Measurements from ENCODE around the gene YPEL3. TPM values are rescaled to one million over a fixed set of nuclear protein-coding genes. Genes with fewer than 3 reads are reported as not detected.

Gene YPEL3
- total RNA-seq, 1 experiment from 2014 or later = 52.7 TPM

DNA sequence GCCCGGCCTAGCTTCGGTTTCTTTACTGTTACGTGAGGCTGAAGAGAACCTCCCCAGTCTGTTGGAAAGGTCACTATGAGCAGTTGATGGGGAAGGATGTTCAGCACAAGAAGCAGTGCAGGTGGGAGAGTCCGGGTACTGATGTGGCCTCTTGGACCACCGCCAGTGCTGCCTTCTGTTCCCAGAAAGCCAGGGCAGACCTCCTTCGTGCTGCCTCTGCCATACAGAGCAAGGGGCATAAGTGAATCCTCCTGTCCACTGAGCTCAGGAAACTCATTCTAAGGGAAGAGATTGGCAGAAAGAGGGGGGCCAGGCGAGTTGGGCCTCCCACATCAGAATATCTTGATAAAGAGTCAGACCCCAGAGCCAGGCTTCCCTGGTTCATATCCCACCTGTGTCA, 16.5 kb downstream of the YPEL3 start:
- Mint-ChIP-seq H3K27me3 (ENCODE audit: low read depth) (no peaks in the 10 kb centered on the region), H3K27ac (0 out of 2 replicates have a peak overlapping the region, but pooled peaks have one; percentile 23), H3K36me3 (peaks cover 59% of the 10 kb centered on the region), H3K9me3 (no peaks in the 10 kb centered on the region), H3K4me3 (no peak overlapping the region), H3K4me1 (peaks cover 22% of the 10 kb centered on the region)
- ATAC-seq = no peak
- DNase-seq (ENCODE audit: low spot score) = no peak
- ChIA-PET POLR2A (no interaction called here), CTCF (interaction anchor here (0.6 to 1.6 kb wide), 5 partner anchors 11 to 108 kb away, joined by 3 to 11 read pairs (median 5); partner anchors contain the start of gene TBX6)
- TF ChIP-seq IRF2 (CRISPR knock-in tag; IDR thresholded peaks at IDR 0.05; ENCODE audit: borderline replicate concordance, low read depth) = no peak
- TF ChIP-seq ZBTB21 (CRISPR knock-in tag; IDR thresholded peaks at IDR 0.05; ENCODE audit: borderline replicate concordance) = no peak
- no peak for TF ChIP-seq CREB1 (CRISPR knock-in tag; IDR thresholded peaks at IDR 0.05)
- no peak for TF ChIP-seq FOXP1 (CRISPR knock-in tag; IDR thresholded peaks at IDR 0.05; ENCODE audit: borderline replicate concordance)
- TF ChIP-seq HMGA2 (CRISPR knock-in tag; IDR thresholded peaks at IDR 0.05) = no peak
- TF ChIP-seq AFF4 (CRISPR knock-in tag; IDR thresholded peaks at IDR 0.05; ENCODE audit: borderline replicate concordance) = no peak
- TF ChIP-seq CBFB (CRISPR knock-in tag; IDR thresholded peaks at IDR 0.05; ENCODE audit: low read depth) = no peak
- TF ChIP-seq, protein P1, sequence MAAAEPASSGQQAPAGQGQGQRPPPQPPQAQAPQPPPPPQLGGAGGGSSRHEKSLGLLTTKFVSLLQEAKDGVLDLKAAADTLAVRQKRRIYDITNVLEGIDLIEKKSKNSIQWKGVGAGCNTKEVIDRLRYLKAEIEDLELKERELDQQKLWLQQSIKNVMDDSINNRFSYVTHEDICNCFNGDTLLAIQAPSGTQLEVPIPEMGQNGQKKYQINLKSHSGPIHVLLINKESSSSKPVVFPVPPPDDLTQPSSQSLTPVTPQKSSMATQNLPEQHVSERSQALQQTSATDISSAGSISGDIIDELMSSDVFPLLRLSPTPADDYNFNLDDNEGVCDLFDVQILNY (CRISPR knock-in tag; IDR thresholded peaks at IDR 0.05) = no peak
- TF ChIP-seq ZNF396 (CRISPR knock-in tag; IDR thresholded peaks at IDR 0.05; ENCODE audit: borderline replicate concordance) = no peak
- no peak for TF ChIP-seq TCF7 (CRISPR knock-in tag; IDR thresholded peaks at IDR 0.05; ENCODE audit: low read depth)
- no peak for TF ChIP-seq NR2C2 (CRISPR knock-in tag; IDR thresholded peaks at IDR 0.05)
- TF ChIP-seq PRDM15 (CRISPR knock-in tag; IDR thresholded peaks at IDR 0.05) = no peak
- TF ChIP-seq ZNF317 (CRISPR knock-in tag; IDR thresholded peaks at IDR 0.05; ENCODE audit: borderline replicate concordance, low read depth) = no peak
- TF ChIP-seq TEAD4 (CRISPR knock-in tag; IDR thresholded peaks at IDR 0.05) = no peak
- TF ChIP-seq NFYB (CRISPR knock-in tag; conservative IDR thresholded peaks at IDR 0.05; ENCODE audit: low read depth) = no peak
- TF ChIP-seq SMAD3 (CRISPR knock-in tag; IDR thresholded peaks at IDR 0.05; ENCODE audit: borderline replicate concordance) = no peak

GRCh38 chr16:30078744-30079143, 17.3 kb downstream of the YPEL3 start:
- H3K4me1 Mint-ChIP-seq = peaks cover 22% of the 10 kb centered on the region
- H3K27ac Mint-ChIP-seq = no peak overlapping the region
- POLR2A ChIA-PET = interaction anchor here (0.9 kb wide), 1 partner anchor 13 kb away, joined by 3 read pairs; the partner anchor contains the start of gene TBX6
- no peak for ATAC-seq
- DNase-seq (ENCODE audit: low spot score) = no peak
- H3K4me3 Mint-ChIP-seq = no peak overlapping the region
- H3K27me3 Mint-ChIP-seq (ENCODE audit: low read depth) = no peaks in the 10 kb centered on the region
- H3K9me3 Mint-ChIP-seq = no peaks in the 10 kb centered on the region
- peaks cover 54% of the 10 kb centered on the region for H3K36me3 Mint-ChIP-seq
- CTCF ChIA-PET = interaction anchor here (1.6 kb wide), 1 partner anchor 13 kb away, joined by 11 read pairs; the partner anchor contains the start of gene TBX6
- TF ChIP-seq NR3C1 (CRISPR knock-in tag; conservative IDR thresholded peaks at IDR 0.05; ENCODE audit: low read depth) (no peak), ZNF219 (CRISPR knock-in tag; IDR thresholded peaks at IDR 0.05; ENCODE audit: borderline replicate concordance) (no peak), FOXJ3 (CRISPR knock-in tag; IDR thresholded peaks at IDR 0.05; ENCODE audit: borderline replicate concordance) (no peak), HMGA2 (CRISPR knock-in tag; IDR thresholded peaks at IDR 0.05) (no peak), ZNF232 (CRISPR knock-in tag; IDR thresholded peaks at IDR 0.05) (no peak), NR1H2 (CRISPR knock-in tag; IDR thresholded peaks at IDR 0.05) (no peak), CREM (CRISPR knock-in tag; IDR thresholded peaks at IDR 0.05) (no peak), NFYB (CRISPR knock-in tag; conservative IDR thresholded peaks at IDR 0.05; ENCODE audit: low read depth) (no peak), IRF2 (CRISPR knock-in tag; IDR thresholded peaks at IDR 0.05; ENCODE audit: borderline replicate concordance, low read depth) (no peak)
- TF ChIP-seq, protein P2, sequence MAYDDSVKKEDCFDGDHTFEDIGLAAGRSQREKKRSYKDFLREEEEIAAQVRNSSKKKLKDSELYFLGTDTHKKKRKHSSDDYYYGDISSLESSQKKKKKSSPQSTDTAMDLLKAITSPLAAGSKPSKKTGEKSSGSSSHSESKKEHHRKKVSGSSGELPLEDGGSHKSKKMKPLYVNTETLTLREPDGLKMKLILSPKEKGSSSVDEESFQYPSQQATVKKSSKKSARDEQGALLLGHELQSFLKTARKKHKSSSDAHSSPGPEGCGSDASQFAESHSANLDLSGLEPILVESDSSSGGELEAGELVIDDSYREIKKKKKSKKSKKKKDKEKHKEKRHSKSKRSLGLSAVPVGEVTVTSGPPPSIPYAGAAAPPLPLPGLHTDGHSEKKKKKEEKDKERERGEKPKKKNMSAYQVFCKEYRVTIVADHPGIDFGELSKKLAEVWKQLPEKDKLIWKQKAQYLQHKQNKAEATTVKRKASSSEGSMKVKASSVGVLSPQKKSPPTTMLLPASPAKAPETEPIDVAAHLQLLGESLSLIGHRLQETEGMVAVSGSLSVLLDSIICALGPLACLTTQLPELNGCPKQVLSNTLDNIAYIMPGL (CRISPR knock-in tag; IDR thresholded peaks at IDR 0.05) = no peak
- TF ChIP-seq, protein P3, sequence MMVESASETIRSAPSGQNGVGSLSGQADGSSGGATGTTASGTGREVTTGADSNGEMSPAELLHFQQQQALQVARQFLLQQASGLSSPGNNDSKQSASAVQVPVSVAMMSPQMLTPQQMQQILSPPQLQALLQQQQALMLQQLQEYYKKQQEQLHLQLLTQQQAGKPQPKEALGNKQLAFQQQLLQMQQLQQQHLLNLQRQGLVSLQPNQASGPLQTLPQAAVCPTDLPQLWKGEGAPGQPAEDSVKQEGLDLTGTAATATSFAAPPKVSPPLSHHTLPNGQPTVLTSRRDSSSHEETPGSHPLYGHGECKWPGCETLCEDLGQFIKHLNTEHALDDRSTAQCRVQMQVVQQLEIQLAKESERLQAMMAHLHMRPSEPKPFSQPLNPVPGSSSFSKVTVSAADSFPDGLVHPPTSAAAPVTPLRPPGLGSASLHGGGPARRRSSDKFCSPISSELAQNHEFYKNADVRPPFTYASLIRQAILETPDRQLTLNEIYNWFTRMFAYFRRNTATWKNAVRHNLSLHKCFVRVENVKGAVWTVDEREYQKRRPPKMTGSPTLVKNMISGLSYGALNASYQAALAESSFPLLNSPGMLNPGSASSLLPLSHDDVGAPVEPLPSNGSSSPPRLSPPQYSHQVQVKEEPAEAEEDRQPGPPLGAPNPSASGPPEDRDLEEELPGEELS (CRISPR knock-in tag; IDR thresholded peaks at IDR 0.05) = no peak

Measured in WTC11 (cell line).